Peyer's patch (tissue), 4 donors: ENCODE measurements around the gene RET.

ENCODE experiments used
- POLR2A ChIP-seq, 2 donors: fragments of 450-650 bp; IDR thresholded peaks; one replicate each; pipeline ENCODE4 v1.5.1; 2017; ENCODE audit warnings: antibody characterized with exemption in 2 of 2, mild to moderate bottlenecking in 2 of 2, moderate library complexity in 2 of 2
- TF ChIP-seq, protein P1 (sequence below), 6 experiments: fragments of 450-650 bp in 4 of 6; fragments of 200-600 bp in 2 of 6; sonication (generic) in 1 of 6; IDR thresholded peaks; one replicate each; pipeline ENCODE4 v1.5.1; 2017 to 2019; ENCODE audit warnings: antibody characterized with exemption in 6 of 6, mild to moderate bottlenecking in 3 of 6, moderate library complexity in 1 of 6

DNA sequence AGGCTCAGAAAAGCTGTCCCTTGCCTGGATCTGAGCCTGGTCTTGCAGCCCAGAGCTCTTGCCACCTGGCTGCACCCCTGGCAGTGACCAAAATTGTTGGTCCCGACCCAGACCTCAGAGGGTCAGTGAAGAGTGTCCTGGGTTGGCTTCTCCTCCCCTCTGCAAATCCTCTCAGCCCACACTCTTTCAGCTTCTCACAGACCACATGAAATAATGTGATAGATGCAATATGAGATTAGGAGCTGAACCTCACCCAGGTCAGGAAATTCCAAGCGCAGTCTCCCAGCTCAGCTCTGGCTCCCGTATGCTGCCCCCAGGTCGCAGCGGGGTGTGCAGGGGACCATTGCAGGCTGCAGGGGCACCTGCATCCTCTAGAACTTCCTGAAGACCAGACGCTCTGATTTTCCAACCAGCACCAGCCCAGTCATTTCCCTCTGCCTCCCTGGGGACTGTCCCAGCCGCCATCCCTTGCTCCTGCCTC, 19.6 kb upstream of the RET start:
- TF ChIP-seq POLR2A (IDR thresholded peaks at IDR 0.05): no peak
- TF ChIP-seq, protein P1, sequence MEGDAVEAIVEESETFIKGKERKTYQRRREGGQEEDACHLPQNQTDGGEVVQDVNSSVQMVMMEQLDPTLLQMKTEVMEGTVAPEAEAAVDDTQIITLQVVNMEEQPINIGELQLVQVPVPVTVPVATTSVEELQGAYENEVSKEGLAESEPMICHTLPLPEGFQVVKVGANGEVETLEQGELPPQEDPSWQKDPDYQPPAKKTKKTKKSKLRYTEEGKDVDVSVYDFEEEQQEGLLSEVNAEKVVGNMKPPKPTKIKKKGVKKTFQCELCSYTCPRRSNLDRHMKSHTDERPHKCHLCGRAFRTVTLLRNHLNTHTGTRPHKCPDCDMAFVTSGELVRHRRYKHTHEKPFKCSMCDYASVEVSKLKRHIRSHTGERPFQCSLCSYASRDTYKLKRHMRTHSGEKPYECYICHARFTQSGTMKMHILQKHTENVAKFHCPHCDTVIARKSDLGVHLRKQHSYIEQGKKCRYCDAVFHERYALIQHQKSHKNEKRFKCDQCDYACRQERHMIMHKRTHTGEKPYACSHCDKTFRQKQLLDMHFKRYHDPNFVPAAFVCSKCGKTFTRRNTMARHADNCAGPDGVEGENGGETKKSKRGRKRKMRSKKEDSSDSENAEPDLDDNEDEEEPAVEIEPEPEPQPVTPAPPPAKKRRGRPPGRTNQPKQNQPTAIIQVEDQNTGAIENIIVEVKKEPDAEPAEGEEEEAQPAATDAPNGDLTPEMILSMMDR (IDR thresholded peaks at IDR 0.05): no peak
